ENCODE measurements around the gene KDSR.

The KDSR gene

GRCh38 chr18:63321291-63321690, 45.7 kb downstream of the KDSR start:
- DNase-seq (ENCODE audit: low read depth in 2 of 2) = no peak

- no peak for DNase-seq (ENCODE audit: low read depth in 2 of 2)
Observed at GRCh38 chr18:63320975-63321265, 46.1 kb downstream of the KDSR start.

GRCh38 chr18:63320123-63320974, 46.7 kb downstream of the KDSR start:
- peak; percentile 66 to 71 for DNase-seq (ENCODE audit: low read depth in 2 of 2)

DNA sequence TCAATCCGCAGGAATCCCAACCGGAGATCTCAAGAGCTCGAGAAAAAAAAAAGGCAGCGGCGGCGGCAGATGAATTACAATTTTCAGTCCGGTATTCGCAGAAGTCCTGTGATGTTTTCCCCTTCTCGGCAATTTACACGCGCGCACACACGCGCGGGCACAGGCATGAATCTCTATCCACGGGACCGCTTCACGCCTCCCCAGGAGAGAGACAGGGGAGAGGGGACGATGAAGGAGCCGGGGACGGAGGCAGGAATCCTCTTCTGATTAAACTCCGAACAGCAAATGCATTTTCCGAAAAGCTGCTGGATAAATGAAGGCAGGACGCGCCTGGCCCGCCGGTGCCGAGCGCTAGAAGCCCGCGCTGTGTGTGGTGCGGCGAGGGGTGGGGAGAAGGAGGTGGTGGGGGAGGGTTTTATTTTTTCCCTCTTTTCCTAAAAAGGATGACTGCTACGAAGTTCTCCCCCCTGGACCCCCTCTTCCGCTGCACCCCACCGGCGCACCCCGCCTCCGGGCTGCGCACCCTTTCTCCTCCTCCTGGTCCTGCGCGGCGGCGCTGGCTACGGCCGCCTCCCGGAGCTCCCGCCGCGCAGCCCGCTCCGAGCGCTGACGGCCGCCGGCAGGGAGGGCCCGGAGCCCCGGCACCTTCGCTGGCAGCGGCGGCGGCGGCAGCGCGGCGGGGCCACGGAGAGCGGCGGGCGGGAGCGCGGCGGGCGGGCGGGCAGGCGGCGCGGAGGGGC, 47.5 kb downstream of the KDSR start, which contains the start of gene BCL2:
Gene BCL2, minus strand, starts transcription at position 387 of the 740 bp plus-strand sequence.
- no peak for DNase-seq (ENCODE audit: low read depth in 2 of 2)

- DNase-seq (ENCODE audit: low read depth in 2 of 2) = no peak
Observed at GRCh38 chr18:63318889-63319382, 48.1 kb downstream of the KDSR start.

- DNase-seq (ENCODE audit: low read depth in 2 of 2) = peak; percentile 49 to 56
Observed at GRCh38 chr18:63317982-63318888, 48.8 kb downstream of the KDSR start.

DNA sequence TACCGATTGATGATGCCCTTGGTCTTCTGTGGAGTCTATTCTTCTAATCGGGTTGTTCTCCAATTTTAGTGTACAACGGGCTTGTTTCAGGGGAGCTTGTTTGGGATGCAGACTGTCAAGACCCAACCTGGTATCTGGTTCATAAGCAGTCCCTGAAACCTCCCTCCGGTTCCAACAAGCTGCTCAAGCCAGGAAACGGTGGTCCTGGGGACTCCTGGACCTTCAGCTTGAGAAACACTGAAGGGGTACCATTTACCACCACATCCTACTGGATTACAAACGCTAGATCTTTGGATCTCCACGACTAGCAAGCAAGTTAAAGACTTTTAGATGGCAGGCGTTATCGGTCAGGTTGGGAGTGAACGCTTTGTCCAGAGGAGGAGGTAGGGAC, 49.5 kb downstream of the KDSR start:
- no peak for DNase-seq (ENCODE audit: low read depth in 2 of 2)

- no peak for DNase-seq (ENCODE audit: low read depth in 2 of 2)
Observed at GRCh38 chr18:63316612-63317555, 50.1 kb downstream of the KDSR start.

DNA sequence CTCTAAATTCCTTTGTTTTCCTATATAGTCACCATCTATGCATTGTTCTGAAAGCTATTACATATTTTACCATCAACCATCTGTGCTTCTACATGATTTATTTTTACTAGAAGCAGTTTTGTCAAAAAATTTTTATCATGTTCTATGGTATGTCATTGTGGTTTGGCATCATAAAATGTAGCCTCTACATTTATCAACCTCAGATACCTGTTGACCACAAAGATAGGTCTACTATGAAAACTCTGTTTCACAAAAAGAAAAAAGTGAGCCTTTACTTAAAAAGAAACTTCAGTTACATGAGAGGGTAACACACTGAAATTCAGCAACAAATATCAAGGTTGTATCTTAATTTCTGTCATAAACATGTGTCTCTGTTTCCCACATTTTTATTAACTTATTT, 51.1 kb downstream of the KDSR start:
- no peak for DNase-seq (ENCODE audit: low read depth in 2 of 2)

GRCh38 chr18:63315131-63315662, 51.8 kb downstream of the KDSR start:
- no peak for DNase-seq (ENCODE audit: low read depth in 2 of 2)

DNA sequence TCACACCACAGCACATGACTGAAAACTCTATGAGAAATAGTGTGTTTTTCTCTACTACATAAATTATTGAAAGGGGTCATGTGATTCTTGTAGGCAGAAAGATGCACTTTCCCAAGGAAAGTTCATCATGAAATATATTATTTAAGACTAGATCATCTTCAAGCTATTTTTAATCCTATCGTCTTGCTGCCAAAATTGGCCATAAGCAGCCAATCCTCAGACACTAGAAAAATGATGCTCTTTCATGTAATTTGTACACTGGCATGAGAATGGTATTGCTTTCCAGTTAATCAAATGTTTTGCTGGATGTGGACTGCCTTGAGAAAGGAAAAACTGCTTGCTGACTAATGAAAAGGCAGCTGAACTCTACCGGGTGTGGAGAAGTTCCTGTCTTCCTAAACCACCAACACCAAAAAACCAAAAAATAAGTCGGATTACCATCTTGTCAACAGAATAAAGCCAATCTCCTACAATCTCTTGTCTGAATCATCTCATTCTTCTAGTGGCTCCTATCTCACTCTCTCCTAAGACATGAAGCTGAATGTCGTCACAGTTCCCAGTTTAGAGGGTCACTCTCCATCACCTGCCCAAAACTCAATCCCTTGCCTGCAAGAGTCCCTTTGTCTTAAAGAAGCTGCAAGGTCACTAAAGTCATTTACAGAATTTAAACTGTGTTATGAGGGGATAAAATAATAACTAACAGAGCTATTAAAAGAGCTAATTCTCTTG, 52.8 kb downstream of the KDSR start:
- no peak for DNase-seq (ENCODE audit: low read depth in 2 of 2)

DNA sequence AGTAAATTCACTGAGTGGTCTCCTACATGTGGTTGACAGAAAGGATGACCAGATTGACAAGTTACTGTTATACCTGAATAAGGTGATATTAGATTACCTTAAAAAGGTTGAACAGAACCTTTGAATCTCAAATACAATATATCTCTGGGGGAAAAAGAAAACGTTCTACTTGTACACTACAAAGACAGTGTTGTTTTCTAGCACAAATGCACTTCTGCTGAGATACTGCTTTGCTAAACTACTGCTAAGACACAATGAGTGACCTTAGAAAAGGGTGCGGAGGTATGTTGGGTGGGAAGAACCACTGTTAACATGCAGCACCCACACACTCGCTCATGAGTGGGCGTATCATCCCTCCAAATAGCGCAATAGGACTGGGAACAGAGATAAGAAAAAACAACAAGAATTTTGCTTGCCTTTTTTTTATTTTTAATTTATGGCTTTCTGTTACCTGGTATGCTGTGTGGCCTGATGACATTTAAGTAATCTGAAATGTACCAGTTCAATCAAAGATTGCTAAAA, 53.5 kb downstream of the KDSR start:
- DNase-seq (ENCODE audit: low read depth in 2 of 2) = no peak

GRCh38 chr18:63312737-63313395, 54.1 kb downstream of the KDSR start:
- DNase-seq (ENCODE audit: low read depth in 2 of 2) = no peak

DNA sequence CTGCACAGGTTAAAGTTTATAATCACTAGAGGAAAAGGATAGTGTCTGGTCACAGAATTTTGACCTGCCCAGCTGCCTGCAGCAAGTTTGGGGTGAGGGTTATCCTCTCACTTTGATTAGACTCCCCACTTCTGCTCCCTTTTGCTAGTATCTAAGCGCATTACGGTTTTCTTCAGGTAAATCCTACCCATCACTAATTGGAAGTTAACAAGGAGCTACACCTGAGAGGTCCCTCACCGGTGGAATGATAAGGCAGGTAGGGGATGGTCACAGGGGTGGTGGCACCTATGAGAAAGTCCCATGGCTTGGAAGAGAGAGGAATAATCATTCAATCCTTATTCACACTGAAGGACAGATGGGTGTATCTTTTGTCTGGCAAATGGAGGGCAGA, 55.0 kb downstream of the KDSR start:
- no peak for DNase-seq (ENCODE audit: low read depth in 2 of 2)

GRCh38 chr18:63311118-63312018, 55.6 kb downstream of the KDSR start:
- no peak for DNase-seq (ENCODE audit: low read depth in 2 of 2)

- no peak for DNase-seq (ENCODE audit: low read depth in 2 of 2)
Observed at GRCh38 chr18:63309422-63309821, 57.6 kb downstream of the KDSR start.

DNA sequence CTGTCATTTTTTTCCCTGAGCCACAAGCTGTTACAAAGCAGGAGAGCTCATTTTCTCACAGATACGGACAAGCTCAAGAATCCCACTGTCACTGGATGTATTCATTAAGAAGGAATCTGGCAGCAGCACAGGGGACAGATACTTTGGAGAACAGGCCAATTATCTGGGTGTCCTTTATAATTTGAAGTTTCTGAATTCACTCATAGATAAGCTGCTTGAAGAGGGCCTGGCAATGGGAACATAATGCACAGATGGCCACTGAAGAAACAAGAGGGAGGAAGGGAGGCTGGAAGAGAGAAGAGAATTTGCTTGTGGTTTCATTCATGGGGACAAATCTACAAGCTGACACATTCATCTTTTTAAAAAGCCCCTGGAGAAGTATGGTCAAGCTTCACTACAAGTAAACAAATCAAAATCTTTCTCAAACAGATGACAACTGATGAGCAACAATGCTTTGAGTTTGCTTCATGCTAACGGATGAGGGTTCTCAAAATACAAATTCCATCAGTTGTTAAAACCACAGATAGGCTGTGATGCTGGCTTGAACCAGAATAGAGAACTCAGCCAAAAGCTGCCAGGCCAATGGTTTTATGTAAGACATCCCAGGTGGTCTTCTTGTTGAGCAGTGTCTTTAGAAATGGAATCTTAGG, 59.3 kb downstream of the KDSR start:
- no peak for DNase-seq (ENCODE audit: low read depth in 2 of 2)

All from stimulated activated CD8-positive, alpha-beta memory T cell treated with anti-CD3 and anti-CD28 coated beads, Interleukin-7, amount 100 ng/mL, for 1 hour (primary cell).